ENCODE measurements around the gene NFIX.

Gene NFIX

DNA sequence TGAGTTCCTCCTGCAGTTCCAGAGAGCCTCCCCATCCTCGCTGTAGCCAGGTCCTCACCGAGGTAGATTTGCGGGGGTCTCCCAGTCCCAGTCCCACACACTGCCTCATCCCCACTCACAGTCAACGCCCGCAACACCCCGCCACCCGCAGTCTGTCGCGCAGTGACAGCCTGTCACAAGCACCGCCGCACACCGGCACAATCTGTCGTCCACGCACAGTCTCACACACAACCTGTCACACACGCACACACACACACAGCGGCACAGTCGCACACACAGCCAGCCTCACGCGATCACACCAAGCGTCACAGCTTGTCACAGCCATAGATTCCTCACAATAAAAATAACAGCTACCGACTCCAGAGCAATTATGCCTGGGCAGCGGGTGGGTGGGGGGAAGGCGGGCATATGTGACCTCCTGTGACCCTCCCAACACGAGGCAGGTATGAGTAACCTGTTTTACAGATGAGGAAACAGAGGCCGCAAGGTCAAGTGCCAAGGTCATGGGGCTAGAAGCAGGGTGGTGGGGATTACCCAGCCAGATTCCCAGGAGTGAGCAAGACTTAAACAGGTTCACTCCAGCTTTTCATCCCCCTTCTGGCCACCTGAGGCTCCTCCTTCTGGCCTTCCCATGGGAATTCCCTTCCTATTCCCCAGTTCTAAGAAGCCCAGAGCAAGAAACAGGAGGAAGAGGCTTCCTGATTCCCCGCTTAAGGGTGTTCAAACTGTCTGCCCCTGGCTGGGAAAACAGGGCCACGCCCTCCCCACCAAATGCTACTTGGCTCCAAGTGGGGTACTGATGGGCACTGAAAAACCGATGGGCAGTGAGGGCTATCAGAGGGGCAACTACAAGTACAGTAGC, 13.9 kb downstream of the NFIX start:
- DNase-seq (ENCODE audit: low read depth in 2 of 2), result no peak

- no peak for DNase-seq (ENCODE audit: low read depth in 2 of 2)
Measured at GRCh38 chr19:13010038-13010991, 15.0 kb downstream of the NFIX start.

DNA sequence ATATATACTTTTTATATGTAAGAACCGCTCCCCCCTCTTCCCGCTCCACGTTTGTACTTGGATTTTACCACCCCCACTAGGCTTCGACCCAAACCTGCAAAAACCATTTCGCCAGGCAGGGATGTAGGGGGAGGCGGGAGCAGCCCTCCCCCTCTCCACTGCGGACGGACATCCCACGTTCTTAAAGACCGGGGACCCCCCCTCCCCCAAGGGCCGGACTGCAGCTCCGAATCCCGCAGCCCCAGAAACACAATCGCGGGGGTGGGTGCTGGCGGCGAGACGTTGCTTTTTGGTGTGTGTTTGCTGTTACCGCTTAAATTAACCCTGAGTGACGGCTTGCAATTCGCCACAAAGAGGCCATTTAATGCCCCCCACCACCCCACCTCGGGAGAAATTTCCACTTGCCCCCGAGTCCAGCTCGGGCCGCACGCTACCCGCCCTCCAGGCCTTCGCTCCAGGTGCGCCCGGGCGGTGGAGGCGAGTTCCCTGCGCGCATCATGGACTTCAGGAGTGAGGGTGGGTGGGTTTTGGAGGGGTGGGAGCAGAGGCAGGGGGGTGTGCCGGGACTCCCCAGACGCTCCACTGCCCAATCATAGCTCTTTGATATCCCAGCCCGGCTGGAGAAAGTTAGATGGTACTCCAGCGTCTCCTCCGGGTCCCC, 15.8 kb downstream of the NFIX start:
- no peak for DNase-seq (ENCODE audit: low read depth in 2 of 2)

DNA sequence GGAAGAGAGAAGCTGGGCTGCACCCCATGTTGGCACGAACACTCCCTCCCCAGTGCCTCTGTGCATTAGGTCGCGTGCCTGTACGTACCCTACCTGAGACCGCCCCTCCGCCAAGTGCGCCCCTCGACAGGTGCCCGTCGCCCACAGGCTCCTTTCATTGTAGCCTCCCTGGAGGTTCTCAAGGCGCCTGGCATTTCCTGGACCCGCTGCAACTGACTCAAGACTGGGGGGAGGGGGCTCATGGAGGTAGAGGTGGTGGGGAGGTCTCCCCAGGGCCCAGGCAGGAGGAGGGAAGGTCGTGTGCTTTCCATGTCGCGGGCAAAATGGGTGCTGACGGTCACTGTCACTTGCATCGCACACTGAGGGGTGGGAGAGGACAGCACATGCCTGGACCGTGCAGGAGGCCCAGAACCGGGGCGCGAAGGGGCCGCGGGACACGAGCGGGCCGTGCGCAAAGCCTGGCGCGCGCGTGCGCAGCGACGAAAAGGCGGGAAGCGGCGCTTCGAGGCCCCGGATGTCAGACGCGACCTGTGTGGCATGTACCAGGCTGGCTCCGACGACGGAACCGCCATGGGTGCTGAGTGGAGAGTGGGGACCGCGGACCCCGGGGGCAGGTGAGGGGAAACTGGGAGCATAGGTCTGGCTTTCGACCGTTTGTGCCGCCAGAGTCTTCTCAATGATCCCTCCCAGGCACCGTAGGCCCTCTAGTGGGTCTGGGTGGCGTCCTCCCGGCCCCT, 16.5 kb downstream of the NFIX start:
- no peak for DNase-seq (ENCODE audit: low read depth in 2 of 2)

DNA sequence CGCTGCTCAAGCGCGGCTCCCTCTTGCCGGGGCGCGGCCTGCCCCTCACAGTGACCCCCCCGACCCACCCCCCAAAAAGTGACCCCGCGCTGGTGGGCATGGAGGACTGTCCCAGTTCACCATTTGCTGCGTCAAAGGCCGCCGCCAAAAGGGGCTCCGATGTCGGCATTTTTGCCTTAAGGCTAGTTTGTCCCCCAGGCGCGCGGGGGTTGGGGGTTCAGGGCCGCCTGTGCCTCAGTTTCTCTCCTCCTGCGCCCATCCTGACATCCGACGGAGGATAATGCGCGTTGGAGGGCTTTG, 17.1 kb downstream of the NFIX start:
- DNase-seq (ENCODE audit: low read depth in 2 of 2), result no peak

GRCh38 chr19:13012690-13013608, 17.7 kb downstream of the NFIX start:
- no peak for DNase-seq (ENCODE audit: low read depth in 2 of 2)

- DNase-seq (ENCODE audit: low read depth in 2 of 2), result no peak
Measured at GRCh38 chr19:13013649-13014048, 18.4 kb downstream of the NFIX start.

GRCh38 chr19:13014101-13014920, 19.0 kb downstream of the NFIX start:
- no peak for DNase-seq (ENCODE audit: low read depth in 2 of 2)

- DNase-seq (ENCODE audit: low read depth in 2 of 2), result no peak
Measured at GRCh38 chr19:13014921-13015280, 19.6 kb downstream of the NFIX start.

- DNase-seq (ENCODE audit: low read depth in 2 of 2), result no peak
Measured at GRCh38 chr19:13015361-13016223, 20.3 kb downstream of the NFIX start.

DNA sequence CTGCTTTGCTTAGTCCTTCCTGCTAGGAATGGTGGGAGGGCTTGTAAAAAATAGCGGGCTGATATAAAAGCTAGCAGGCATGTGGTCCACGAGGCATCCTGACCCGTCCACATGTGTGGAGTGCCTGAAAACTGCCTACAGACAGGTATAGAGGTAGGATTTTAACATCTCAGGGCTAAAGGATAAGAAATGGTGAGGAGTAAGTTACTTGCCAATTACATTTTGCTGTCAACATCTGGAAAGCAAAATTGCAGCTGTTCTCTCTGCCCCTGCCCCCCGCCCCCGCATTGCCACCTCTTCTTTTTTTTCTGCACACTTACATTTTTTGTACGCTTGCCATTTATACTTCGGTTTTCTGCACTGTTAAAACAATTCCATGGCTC, 21.0 kb downstream of the NFIX start:
- DNase-seq (ENCODE audit: low read depth in 2 of 2), result no peak

DNA sequence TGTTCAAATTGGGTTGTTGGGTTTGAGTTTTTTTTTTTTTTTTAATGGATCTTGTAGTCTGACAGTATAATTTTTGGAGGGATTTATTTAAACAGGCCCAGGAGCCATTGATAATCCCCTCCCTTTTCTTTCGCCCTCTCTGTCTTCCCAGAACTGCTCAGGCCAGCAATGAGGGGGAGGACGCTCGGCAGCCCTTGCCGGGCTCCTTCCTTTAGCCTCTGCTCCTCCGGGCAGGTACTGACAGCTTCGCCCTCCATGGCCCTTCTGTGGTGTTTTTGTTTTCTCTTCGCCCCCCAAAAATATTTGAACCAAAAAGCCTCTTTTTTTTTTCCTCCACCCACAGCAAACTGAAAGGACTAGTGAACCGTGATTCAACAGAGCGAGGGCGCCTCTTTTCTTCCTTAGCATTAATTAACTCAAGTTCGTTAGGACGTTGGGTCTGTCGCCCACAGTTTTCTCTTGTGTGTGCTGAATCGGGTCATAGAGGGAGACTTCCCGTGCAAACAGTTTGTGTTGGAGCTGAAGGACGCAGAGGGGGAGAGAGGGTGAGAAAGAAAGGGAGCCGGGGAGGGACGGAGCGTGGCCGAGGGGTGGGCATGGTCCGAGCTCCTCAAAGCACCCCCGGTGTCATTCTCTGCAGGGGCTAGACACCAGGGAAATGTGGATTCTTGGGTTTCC, 21.5 kb downstream of the NFIX start:
- DNase-seq (ENCODE audit: low read depth in 2 of 2), result no peak

DNA sequence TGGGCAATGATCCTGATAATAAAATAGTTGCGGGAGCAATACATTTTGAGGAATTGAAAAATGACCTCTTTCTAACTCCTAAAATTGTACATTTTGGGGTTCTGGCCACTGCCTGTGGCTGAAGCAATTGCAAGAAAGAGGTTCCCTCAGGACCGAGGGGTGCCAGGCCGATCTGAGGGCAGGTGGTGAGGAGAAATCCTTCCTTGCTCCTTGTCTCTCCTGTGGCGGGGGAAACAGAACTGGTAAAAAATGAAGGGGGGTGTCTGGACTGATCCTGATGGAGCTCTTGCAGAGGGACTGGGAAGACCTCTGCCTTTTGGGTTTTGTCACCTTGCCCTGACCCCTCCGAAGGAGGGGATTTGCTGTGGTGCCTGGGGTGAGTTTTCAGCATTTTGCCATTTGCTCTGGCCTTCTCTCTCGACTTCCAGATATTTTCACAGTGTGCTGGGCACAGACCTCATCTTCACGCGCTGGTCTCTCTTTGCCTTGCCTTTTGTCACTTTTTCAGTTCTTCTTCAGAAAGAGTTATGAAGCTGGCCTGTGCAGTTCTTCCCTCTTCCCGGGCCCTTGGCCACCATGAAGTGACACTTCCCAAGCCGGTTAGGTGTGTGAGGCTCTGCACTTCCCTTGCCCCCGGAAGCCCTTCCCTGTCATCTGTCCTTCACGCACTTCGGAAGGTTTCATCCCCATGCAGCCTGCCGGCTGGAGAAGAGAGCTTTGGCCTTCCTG, 22.2 kb downstream of the NFIX start:
- no peak for DNase-seq (ENCODE audit: low read depth in 2 of 2)

DNA sequence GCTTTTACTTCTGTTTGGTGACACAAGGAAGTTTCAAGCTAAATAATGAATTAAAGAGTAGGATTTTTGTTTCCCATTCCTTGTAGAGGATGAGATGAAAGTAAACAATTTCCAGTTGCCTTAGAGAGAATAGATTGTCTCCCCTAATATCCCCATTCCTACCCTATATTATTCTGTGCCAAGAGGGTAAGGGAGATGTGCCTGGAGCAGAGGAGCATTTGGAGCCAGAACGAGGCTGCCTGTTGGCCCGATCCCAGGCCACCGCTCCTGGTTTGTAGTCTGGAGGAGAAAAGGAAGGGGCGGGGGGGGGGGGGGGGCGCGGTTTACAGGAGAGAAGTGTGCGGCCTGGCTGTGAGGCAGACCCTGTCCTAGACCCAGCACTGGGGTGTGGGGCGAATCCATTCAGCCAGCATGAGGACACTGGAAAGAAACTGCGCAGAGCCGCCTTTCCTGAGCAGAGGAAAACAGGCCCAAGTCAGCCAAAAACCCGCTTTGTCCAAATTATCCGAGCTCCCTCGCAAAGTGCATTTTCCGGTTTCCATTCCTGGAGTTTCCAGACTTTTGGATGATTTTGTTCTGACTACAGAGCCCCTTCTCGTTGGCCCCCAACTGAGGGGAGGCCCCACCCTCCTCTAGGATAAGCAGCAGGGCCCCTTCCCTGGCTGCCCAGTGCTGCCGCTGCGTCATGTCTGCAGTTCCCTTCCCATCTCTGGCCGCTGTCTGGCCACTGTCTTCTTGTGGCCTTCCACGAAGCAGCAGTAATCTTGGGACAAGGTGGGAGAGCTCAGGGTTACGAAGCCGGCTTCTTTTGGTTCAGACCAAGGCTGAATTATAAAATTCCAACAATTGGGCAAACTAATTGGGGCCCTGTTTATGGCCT, 23.0 kb downstream of the NFIX start:
- no peak for DNase-seq (ENCODE audit: low read depth in 2 of 2)

DNA sequence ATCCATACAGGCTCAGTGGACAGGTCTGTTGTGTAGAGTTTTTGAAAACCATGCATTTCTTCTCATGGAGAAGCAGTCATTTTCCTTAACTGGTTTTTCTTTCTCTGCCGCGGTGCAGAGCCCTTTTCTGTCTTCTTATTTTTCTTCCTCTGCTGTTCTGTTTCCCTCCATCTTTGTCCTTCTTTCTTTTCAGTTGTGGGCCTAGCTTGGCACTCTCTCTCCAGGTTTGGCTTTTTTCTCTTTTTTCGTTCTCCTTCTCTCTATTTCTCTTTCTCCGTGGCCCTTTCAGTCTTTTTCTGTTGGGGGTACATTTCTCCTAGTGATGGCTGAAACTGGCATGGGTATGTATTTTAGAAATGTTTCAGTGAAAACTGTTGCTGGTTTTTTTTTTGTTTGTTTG, 24.1 kb downstream of the NFIX start:
- no peak for DNase-seq (ENCODE audit: low read depth in 2 of 2)

GRCh38 chr19:13020002-13020414, 24.7 kb downstream of the NFIX start:
- DNase-seq (ENCODE audit: low read depth in 2 of 2), result no peak

All from stimulated activated CD8-positive, alpha-beta memory T cell treated with anti-CD3 and anti-CD28 coated beads, Interleukin-7, amount 100 ng/mL, for 1 hour (primary cell).